NOMO-1 (cell line): ENCODE results near the gene AFF3.

ENCODE experiments used
- DNase-seq, 2 experiments: peaks; one replicate each; lab custom pipeline; 2025; ENCODE audit not compliant: unreplicated experiment in 2 of 2; lab: John Stamatoyannopoulos, UW

Gene AFF3

GRCh38 chr2:99810225-99810624, 332.2 kb downstream of the AFF3 start:
- no peak for DNase-seq

- DNase-seq, result no peak
Measured at GRCh38 chr2:99809259-99809900, 333.0 kb downstream of the AFF3 start.

- no peak for DNase-seq
Measured at GRCh38 chr2:99808361-99809200, 333.8 kb downstream of the AFF3 start.

GRCh38 chr2:99806758-99807157, 335.6 kb downstream of the AFF3 start:
- no peak for DNase-seq

- no peak for DNase-seq
Measured at GRCh38 chr2:99805930-99806476, 336.4 kb downstream of the AFF3 start.

- no peak for DNase-seq
Measured at GRCh38 chr2:99803846-99804245, 338.5 kb downstream of the AFF3 start.

GRCh38 chr2:99802734-99803133, 339.7 kb downstream of the AFF3 start:
- DNase-seq, result peak; percentile 44 to 63

GRCh38 chr2:99801327-99801901, 341.0 kb downstream of the AFF3 start:
- no peak for DNase-seq

GRCh38 chr2:99797475-99797874, 344.9 kb downstream of the AFF3 start:
- DNase-seq, result no peak

GRCh38 chr2:99794414-99794813, 348.0 kb downstream of the AFF3 start:
- DNase-seq, result no peak

- no peak for DNase-seq
Measured at GRCh38 chr2:99793022-99793421, 349.4 kb downstream of the AFF3 start.

GRCh38 chr2:99789849-99790248, 352.5 kb downstream of the AFF3 start:
- no peak for DNase-seq

- no peak for DNase-seq
Measured at GRCh38 chr2:99787769-99788382, 354.5 kb downstream of the AFF3 start.

- no peak for DNase-seq
Measured at GRCh38 chr2:99786636-99787390, 355.6 kb downstream of the AFF3 start.

GRCh38 chr2:99784946-99785345, 357.4 kb downstream of the AFF3 start:
- DNase-seq, result no peak

- no peak for DNase-seq
Measured at GRCh38 chr2:99784282-99784681, 358.1 kb downstream of the AFF3 start.

- DNase-seq, result no peak
Measured at GRCh38 chr2:99780276-99780675, 362.1 kb downstream of the AFF3 start.

- DNase-seq, result no peak
Measured at GRCh38 chr2:99779276-99779675, 363.1 kb downstream of the AFF3 start.

- no peak for DNase-seq
Measured at GRCh38 chr2:99777656-99778290, 364.6 kb downstream of the AFF3 start.
